ENCODE data around the gene DCLRE1B. TPM values are rescaled to one million over a fixed set of nuclear protein-coding genes. Genes with fewer than 3 reads are reported as not detected.

The DCLRE1B gene
- total RNA-seq, 1 experiment from 2014 or later, result 6.9 TPM

DNA sequence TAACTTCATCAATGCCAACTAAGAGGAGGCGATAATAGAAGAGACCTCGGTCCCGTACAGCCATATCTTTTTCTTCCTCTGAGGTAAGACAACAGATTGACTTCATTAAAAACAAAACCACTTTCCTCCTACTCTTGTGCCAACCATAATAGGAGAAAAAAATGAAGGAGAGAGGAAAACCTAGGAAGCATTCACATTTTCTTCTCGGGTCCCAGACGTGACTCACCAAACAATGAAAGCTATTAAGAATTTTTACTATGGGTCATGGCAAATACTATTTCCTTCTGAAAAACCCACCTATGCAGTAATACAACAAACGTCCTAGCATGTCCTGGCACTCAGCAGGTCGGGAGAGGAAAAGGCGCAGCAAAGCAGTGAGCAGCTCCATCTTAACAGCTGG, 9.2 kb upstream of the DCLRE1B start:
- H3K27ac Mint-ChIP-seq (ENCODE audit: unreplicated experiment), result no peak overlapping the region
- Histone ChIP-seq H3K4me1 (no peaks in the 10 kb centered on the region), H3K36me3 (ENCODE audit: control insufficient read depth, insufficient read depth, low read length) (no peaks in the 10 kb centered on the region), H3K9me3 (no peaks in the 10 kb centered on the region), H3K27me3 (replicated peaks; ENCODE audit: control insufficient read depth, insufficient read depth, low read length) (no peaks in the 10 kb centered on the region), H3K4me3 (ENCODE audit: low read depth, low read length) (no peak overlapping the region)
- H3K9me3 Mint-ChIP-seq (ENCODE audit: unreplicated experiment), result no peaks in the 10 kb centered on the region
- no peak overlapping the region for H3K4me3 Mint-ChIP-seq (ENCODE audit: unreplicated experiment)
- intact Hi-C loops (cut with micrococcal nuclease; ENCODE audit: unreplicated experiment), result no loop called here
- H3K36me3 Mint-ChIP-seq (ENCODE audit: insufficient read depth, unreplicated experiment), result peaks cover 6% of the 10 kb centered on the region
- ChIA-PET POLR2A (no interaction called here), CTCF (no interaction called here)
- TF ChIP-seq CTCF (IDR thresholded peaks at IDR 0.05; ENCODE audit: insufficient read depth in 1 of 2, low read depth in 1 of 2, low read length in 1 of 2, severe bottlenecking in 1 of 2, unreplicated experiment in 1 of 2), result no peak
- BruUV-seq (replicated peaks), result no TSS peak
- DNase-seq, result no peak
- H3K27me3 Mint-ChIP-seq (ENCODE audit: insufficient read depth, unreplicated experiment), result no peaks in the 10 kb centered on the region
- H3K4me1 Mint-ChIP-seq (ENCODE audit: low read depth, unreplicated experiment), result no peaks in the 10 kb centered on the region

- Mint-ChIP-seq H3K27me3 (ENCODE audit: insufficient read depth, unreplicated experiment) (no peaks in the 10 kb centered on the region), H3K4me1 (ENCODE audit: low read depth, unreplicated experiment) (no peaks in the 10 kb centered on the region), H3K36me3 (ENCODE audit: insufficient read depth, unreplicated experiment) (peaks cover 6% of the 10 kb centered on the region), H3K27ac (ENCODE audit: unreplicated experiment) (no peak overlapping the region), H3K9me3 (ENCODE audit: unreplicated experiment) (no peaks in the 10 kb centered on the region), H3K4me3 (ENCODE audit: unreplicated experiment) (no peak overlapping the region)
- no peak for TF ChIP-seq CTCF (IDR thresholded peaks at IDR 0.05; ENCODE audit: insufficient read depth in 1 of 2, low read depth in 1 of 2, low read length in 1 of 2, severe bottlenecking in 1 of 2, unreplicated experiment in 1 of 2)
- H3K9me3 ChIP-seq, result no peaks in the 10 kb centered on the region
- no peak for DNase-seq
- no peaks in the 10 kb centered on the region for H3K27me3 ChIP-seq (replicated peaks; ENCODE audit: control insufficient read depth, insufficient read depth, low read length)
- CTCF ChIA-PET, result no interaction called here
- BruUV-seq (replicated peaks), result no TSS peak
- intact Hi-C loops (cut with micrococcal nuclease; ENCODE audit: unreplicated experiment), result no loop called here
- POLR2A ChIA-PET, result no interaction called here
- no peak overlapping the region for H3K4me3 ChIP-seq (ENCODE audit: low read depth, low read length)
- H3K4me1 ChIP-seq, result peaks cover 1% of the 10 kb centered on the region
- H3K36me3 ChIP-seq (ENCODE audit: control insufficient read depth, insufficient read depth, low read length), result no peaks in the 10 kb centered on the region
Measured at GRCh38 chr1:113898241-113898814, 6.8 kb upstream of the DCLRE1B start.

GRCh38 chr1:113899111-113899510, 6.0 kb upstream of the DCLRE1B start:
- H3K9me3 ChIP-seq, result no peaks in the 10 kb centered on the region
- H3K4me1 Mint-ChIP-seq (ENCODE audit: low read depth, unreplicated experiment), result no peaks in the 10 kb centered on the region
- no peaks in the 10 kb centered on the region for H3K9me3 Mint-ChIP-seq (ENCODE audit: unreplicated experiment)
- H3K4me3 ChIP-seq (ENCODE audit: low read depth, low read length), result no peak overlapping the region
- H3K27me3 ChIP-seq (replicated peaks; ENCODE audit: control insufficient read depth, insufficient read depth, low read length), result no peaks in the 10 kb centered on the region
- ChIA-PET CTCF (no interaction called here), POLR2A (no interaction called here)
- no peak overlapping the region for H3K27ac Mint-ChIP-seq (ENCODE audit: unreplicated experiment)
- TF ChIP-seq CTCF (IDR thresholded peaks at IDR 0.05; ENCODE audit: insufficient read depth in 1 of 2, low read depth in 1 of 2, low read length in 1 of 2, severe bottlenecking in 1 of 2, unreplicated experiment in 1 of 2), result no peak
- H3K36me3 ChIP-seq (ENCODE audit: control insufficient read depth, insufficient read depth, low read length), result no peaks in the 10 kb centered on the region
- peaks cover 7% of the 10 kb centered on the region for H3K4me1 ChIP-seq
- H3K36me3 Mint-ChIP-seq (ENCODE audit: insufficient read depth, unreplicated experiment), result peaks cover 6% of the 10 kb centered on the region
- intact Hi-C loops (cut with micrococcal nuclease; ENCODE audit: unreplicated experiment), result no loop called here
- BruUV-seq (replicated peaks), result no TSS peak
- no peak for DNase-seq
- no peaks in the 10 kb centered on the region for H3K27me3 Mint-ChIP-seq (ENCODE audit: insufficient read depth, unreplicated experiment)
- no peak overlapping the region for H3K4me3 Mint-ChIP-seq (ENCODE audit: unreplicated experiment)

Data from Caco-2 (cell line).